Measurements from ENCODE around the gene LDLRAD3.

Gene LDLRAD3

DNA sequence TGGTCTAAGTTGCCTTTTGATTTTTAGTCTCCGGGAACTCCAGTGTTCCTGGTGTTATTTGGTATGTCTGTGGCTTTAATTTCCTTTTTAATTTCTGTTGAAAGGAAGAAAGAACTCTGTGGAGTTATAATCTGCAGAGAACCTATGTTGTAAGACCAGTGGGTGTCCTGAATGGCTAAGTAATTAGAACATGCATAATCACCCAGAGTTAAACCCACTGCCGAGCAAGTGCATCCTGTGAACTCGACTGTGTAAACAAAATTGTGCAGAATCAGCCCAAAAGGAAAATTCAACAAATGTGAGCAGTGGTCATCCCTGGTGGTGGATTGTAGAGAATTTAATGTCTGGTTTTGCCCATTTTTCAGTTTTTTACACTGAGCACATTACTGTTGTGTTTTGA, 182.8 kb downstream of the LDLRAD3 start:
- H3K4me3 ChIP-seq (ENCODE audit: low read length) = no peak overlapping the region
- DNase-seq (ENCODE audit: low read depth) = no peak
- TF ChIP-seq, protein P1, sequence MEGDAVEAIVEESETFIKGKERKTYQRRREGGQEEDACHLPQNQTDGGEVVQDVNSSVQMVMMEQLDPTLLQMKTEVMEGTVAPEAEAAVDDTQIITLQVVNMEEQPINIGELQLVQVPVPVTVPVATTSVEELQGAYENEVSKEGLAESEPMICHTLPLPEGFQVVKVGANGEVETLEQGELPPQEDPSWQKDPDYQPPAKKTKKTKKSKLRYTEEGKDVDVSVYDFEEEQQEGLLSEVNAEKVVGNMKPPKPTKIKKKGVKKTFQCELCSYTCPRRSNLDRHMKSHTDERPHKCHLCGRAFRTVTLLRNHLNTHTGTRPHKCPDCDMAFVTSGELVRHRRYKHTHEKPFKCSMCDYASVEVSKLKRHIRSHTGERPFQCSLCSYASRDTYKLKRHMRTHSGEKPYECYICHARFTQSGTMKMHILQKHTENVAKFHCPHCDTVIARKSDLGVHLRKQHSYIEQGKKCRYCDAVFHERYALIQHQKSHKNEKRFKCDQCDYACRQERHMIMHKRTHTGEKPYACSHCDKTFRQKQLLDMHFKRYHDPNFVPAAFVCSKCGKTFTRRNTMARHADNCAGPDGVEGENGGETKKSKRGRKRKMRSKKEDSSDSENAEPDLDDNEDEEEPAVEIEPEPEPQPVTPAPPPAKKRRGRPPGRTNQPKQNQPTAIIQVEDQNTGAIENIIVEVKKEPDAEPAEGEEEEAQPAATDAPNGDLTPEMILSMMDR (conservative IDR thresholded peaks at IDR 0.05; ENCODE audit: low read length) = no peak

DNA sequence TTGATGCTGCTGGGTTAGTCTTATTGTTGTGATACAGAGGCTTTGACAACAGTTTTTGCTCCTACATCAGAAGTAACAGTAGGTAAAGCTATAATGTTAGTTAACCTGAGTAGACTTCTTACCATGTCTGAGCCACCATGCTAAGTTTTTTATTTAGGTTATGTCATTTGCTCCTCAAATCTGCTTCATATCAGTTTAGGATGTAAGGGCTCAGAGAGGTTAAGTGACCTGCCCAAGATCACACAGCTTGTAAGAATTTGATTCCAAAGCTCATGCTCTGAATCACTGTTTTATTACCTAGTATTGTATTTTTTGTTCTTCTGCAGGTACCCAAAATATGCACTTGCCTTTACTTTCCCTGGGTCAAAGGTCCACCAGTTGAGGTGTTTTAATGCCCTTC, 183.7 kb downstream of the LDLRAD3 start:
- TF ChIP-seq, protein P1 (conservative IDR thresholded peaks at IDR 0.05; ENCODE audit: low read length) = no peak
- no peak overlapping the region for H3K4me3 ChIP-seq (ENCODE audit: low read length)
- no peak for DNase-seq (ENCODE audit: low read depth)

DNA sequence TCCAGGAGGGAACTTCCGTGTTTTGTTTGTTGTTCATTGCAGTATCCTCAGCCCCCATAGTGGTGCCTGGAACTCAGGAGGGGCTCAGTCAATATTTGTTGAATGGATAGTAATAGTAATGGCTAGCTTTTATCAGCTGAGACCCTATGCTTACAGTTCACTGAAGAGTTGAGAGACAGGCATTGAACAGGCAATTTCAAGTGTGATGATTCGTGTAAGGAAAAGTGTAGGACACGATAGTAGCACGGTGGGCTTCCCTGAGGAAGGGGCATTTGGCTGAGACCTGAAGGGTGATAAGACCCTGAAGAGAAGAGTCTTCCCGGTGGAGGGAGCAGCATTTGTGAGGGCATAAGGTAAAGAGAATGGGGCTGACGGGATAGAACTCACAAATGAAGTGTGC, 186.1 kb downstream of the LDLRAD3 start:
- DNase-seq (ENCODE audit: low read depth) = no peak
- TF ChIP-seq, protein P1 (conservative IDR thresholded peaks at IDR 0.05; ENCODE audit: low read length) = no peak
- H3K4me3 ChIP-seq (ENCODE audit: low read length) = no peak overlapping the region

DNA sequence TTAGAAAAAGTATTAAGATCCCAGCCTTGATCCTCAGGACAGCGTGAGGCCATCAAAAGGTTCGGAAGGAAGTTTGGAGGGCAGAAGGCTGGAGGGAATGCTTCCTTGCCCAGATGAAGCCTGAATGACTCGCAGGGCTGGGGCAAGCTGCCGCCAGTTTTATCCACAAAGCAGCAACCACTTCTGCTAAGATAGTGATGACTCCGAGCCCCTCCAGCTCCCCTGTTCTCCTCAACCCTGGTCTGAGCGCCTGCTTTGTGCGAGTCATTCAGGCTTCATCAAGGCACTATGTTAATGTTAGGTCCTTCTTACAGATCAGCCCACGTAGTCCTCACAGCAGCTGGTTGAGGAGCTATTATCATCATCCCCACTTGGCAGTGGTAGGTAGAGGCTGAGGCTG, 186.5 kb downstream of the LDLRAD3 start:
- TF ChIP-seq, protein P1 (conservative IDR thresholded peaks at IDR 0.05; ENCODE audit: low read length) = no peak
- H3K4me3 ChIP-seq (ENCODE audit: low read length) = no peak overlapping the region
- no peak for DNase-seq (ENCODE audit: low read depth)

DNA sequence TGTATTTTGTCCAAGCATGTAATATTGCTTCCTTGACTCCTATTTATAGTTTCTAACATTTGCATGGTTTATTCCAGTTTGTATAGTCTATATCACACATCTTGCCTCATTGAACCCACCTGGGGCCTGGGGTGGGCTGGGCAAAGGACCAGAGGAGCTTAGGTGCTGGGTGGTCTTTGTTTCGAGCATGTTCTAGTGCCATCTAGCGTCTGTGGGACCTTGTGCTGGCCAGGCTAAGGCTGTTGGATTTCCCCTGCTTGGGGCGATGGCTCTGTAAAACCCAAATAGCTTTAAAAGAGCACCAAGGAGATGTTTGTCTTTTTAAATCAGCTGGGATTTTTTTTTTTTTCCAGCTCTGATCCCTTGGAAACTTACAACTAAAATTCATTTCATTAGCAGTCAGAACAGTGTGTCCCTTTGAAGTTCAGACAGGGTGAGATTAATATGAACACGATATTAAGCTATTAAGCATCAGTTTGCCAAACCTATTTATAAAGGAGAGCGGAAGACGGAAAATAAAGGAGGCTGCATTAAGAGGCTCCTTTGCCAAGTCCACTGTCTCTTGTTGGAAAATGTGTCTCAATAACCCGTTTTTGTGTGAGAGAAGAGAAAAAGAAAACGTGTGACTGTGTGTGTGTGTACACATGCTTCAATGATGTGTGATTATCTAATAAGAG, 188.0 kb downstream of the LDLRAD3 start:
- H3K4me3 ChIP-seq (ENCODE audit: low read length) = no peak overlapping the region
- peak; percentile 51 for DNase-seq (ENCODE audit: low read depth)
- TF ChIP-seq, protein P1 (conservative IDR thresholded peaks at IDR 0.05; ENCODE audit: low read length) = peak; percentile 82

DNA sequence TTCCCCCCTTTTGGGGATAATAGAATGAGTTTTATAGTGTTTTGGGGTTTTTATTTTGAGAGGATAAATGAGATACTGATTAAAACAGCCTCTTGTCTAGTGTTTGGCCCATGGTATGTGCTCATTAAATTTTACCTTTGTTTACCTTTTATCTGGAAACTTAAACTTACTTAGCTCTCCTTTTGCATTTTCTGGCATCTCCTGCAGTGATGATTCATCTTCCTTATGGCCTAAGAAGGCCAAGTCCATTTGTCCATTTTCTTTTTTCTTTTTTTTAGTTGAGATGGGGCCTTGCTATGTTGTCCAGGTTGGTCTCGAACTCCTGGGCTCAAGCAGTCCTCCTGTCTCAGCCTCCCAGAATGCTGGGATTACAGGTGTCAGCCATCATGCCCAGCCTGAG, 189.1 kb downstream of the LDLRAD3 start:
- TF ChIP-seq, protein P1 (conservative IDR thresholded peaks at IDR 0.05; ENCODE audit: low read length) = no peak
- no peak for DNase-seq (ENCODE audit: low read depth)
- no peak overlapping the region for H3K4me3 ChIP-seq (ENCODE audit: low read length)

DNA sequence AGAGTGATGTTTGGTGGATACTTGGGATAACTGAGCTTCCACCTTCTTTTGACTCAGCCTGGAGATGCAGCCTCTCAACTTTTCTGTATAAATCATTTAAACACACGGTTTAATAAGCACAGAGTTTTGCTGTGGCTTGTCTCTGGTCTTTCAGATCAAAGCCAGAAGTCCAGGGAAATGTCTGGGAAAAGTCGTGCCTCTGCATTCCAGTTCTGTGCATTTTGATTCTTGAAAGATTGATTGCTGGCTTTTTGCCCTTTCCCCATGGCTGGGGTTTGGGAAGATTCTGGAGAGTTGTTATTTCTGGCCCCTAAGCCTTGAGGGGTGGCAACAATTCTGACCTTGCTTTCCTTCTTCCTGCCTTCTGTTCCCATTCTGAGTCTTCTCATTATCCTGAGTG, 191.2 kb downstream of the LDLRAD3 start:
- no peak overlapping the region for H3K4me3 ChIP-seq (ENCODE audit: low read length)
- TF ChIP-seq, protein P1 (conservative IDR thresholded peaks at IDR 0.05; ENCODE audit: low read length) = no peak
- no peak for DNase-seq (ENCODE audit: low read depth)
